Neural cell (in vitro differentiated cells): ENCODE data around the gene TYR. TPM values are rescaled to one million over a fixed set of nuclear protein-coding genes. Genes with fewer than 3 reads are reported as not detected.
A peak's percentile ranks its signal among the peaks of the same experiment; 100 is the strongest.

Experiments used
- H2AFZ ChIP-seq: fragments of 200-600, 300-800 bp; sonication (generic), shearing (Covaris generic); 2 replicates; pipeline ENCODE4 v1.6.0; 2014; ENCODE audit warnings: low read depth, mild to moderate bottlenecking, antibody characterized with exemption, low read length, moderate library complexity
- H3F3A ChIP-seq: fragments of 200-600 bp; shearing (Covaris generic); 2 replicates; pipeline ENCODE4 v1.6.1; 2016; ENCODE audit warnings: mild to moderate bottlenecking, moderate library complexity, mixed read lengths, antibody characterized with exemption, low read length; ENCODE audit not compliant: insufficient read depth, poor library complexity, severe bottlenecking
- H3K27ac ChIP-seq: fragments of 200-600, 300-800 bp; sonication (generic), shearing (Covaris generic); 2 replicates; pipeline ENCODE4 v1.5.1; 2014; ENCODE audit warnings: mild to moderate bottlenecking, low read length, moderate library complexity
- H3K27me3 ChIP-seq: fragments of 300-800, 200-600 bp; sonication (generic), shearing (Covaris generic); 2 replicates; pipeline ENCODE4 v1.6.0; 2014; ENCODE audit warnings: mild to moderate bottlenecking, low read depth, low read length, moderate library complexity; ENCODE audit not compliant: insufficient read depth
- H3K36me3 ChIP-seq: fragments of 300-800, 200-600 bp; sonication (generic), shearing (Covaris generic); 2 replicates; pipeline ENCODE4 v1.5.1; 2014; ENCODE audit warnings: mild to moderate bottlenecking, antibody characterized with exemption, low read length, moderate library complexity; ENCODE audit not compliant: insufficient read depth
- H3K4me2 ChIP-seq: fragments of 300-800, 200-600 bp; sonication (generic), shearing (Covaris generic); 2 replicates; pipeline ENCODE4 v1.6.0; 2014; ENCODE audit warnings: mild to moderate bottlenecking, low read length
- H3K4me3 ChIP-seq: fragments of 300-800, 200-600 bp; sonication (generic), shearing (Covaris generic); 2 replicates; pipeline ENCODE4 v1.5.1; 2014; ENCODE audit warnings: mild to moderate bottlenecking, low read length, moderate library complexity
- H3K79me2 ChIP-seq: fragments of 200-600 bp; shearing (Covaris generic); replicated peaks from 2 replicates; pipeline ENCODE4 v1.6.0; 2014; ENCODE audit warnings: mild to moderate bottlenecking, low read length, moderate library complexity; ENCODE audit not compliant: insufficient read depth
- H3K9ac ChIP-seq: fragments of 300-800, 200-600 bp; sonication (generic), shearing (Covaris generic); 2 replicates; pipeline ENCODE4 v1.6.1; 2016; ENCODE audit warnings: mild to moderate bottlenecking, low read length, mixed read lengths
- H3K9me2 ChIP-seq: fragments of 200-600 bp; shearing (Covaris generic); 2 replicates; pipeline ENCODE4 v1.6.1; 2016; ENCODE audit warnings: mild to moderate bottlenecking, low read length, mixed read lengths; ENCODE audit not compliant: insufficient read depth
- H3K9me3 ChIP-seq: fragments of 200-600, 300-800 bp; sonication (generic), shearing (Covaris generic); 2 replicates; pipeline ENCODE4 v1.6.1; 2016; ENCODE audit warnings: mild to moderate bottlenecking, mixed run types, low read length, moderate library complexity, mixed read lengths
- H4K20me1 ChIP-seq: fragments of 200-600 bp; shearing (Covaris generic); 2 replicates; pipeline ENCODE4 v1.6.1; 2016; ENCODE audit warnings: mild to moderate bottlenecking, mixed run types; ENCODE audit not compliant: insufficient read depth
- EP300 ChIP-seq: fragments of 450-650 bp; conservative IDR thresholded peaks from 2 replicates; pipeline ENCODE4 v1.6.1; 2014; ENCODE audit warnings: antibody characterized with exemption, mild to moderate bottlenecking, moderate library complexity; ENCODE audit not compliant: poor library complexity, severe bottlenecking
- EZH2 ChIP-seq: fragments of 200-600, 300-800 bp; shearing (Covaris generic), sonication (generic); IDR thresholded peaks from 2 replicates; pipeline ENCODE4 v1.6.1; 2014; ENCODE audit warnings: antibody characterized with exemption, low read length, borderline replicate concordance, mild to moderate bottlenecking; ENCODE audit not compliant: insufficient read depth, poor library complexity, severe bottlenecking
- MXI1 ChIP-seq: fragments of 450-650 bp; conservative IDR thresholded peaks from 2 replicates; pipeline ENCODE4 v1.6.1; 2014; ENCODE audit warnings: antibody characterized with exemption, mild to moderate bottlenecking; ENCODE audit not compliant: poor library complexity, severe bottlenecking
- POLR2AphosphoS5 ChIP-seq: IDR thresholded peaks from 2 replicates; pipeline ENCODE4 v1.6.1; 2012
- RAD21 ChIP-seq: fragments of 450-650 bp; conservative IDR thresholded peaks from 2 replicates; pipeline ENCODE4 v1.6.1; 2014; ENCODE audit warnings: antibody characterized with exemption, mild to moderate bottlenecking, moderate library complexity
- SMC3 ChIP-seq: fragments of 450-650 bp; conservative IDR thresholded peaks from 2 replicates; pipeline ENCODE4 v1.6.1; 2014; ENCODE audit warnings: antibody characterized with exemption, mild to moderate bottlenecking, moderate library complexity; ENCODE audit not compliant: poor library complexity
- TAF1 ChIP-seq: IDR thresholded peaks from 2 replicates; pipeline ENCODE4 v1.6.1; 2012; ENCODE audit warnings: low read depth
- polyA plus RNA-seq: library from polyadenylated mRNA; depleted of rRNA; stranded (reverse); fragments of >200 nt; gene quantifications from 2 replicates; pipeline ENCODE4 v1.2.3, GENCODE V29; 2014
- TF ChIP-seq, protein P1 (sequence below): IDR thresholded peaks from 2 replicates; pipeline ENCODE4 v1.6.1; 2012; ENCODE audit warnings: borderline replicate concordance
- TF ChIP-seq, protein P2 (sequence below): fragments of 450-650 bp; IDR thresholded peaks from 2 replicates; pipeline ENCODE4 v1.5.1; 2014; ENCODE audit warnings: antibody characterized with exemption, mild to moderate bottlenecking, moderate library complexity; ENCODE audit not compliant: poor library complexity, severe bottlenecking

Gene TYR
- polyA plus RNA-seq, 1 donor from 2014 or later: not detected

DNA sequence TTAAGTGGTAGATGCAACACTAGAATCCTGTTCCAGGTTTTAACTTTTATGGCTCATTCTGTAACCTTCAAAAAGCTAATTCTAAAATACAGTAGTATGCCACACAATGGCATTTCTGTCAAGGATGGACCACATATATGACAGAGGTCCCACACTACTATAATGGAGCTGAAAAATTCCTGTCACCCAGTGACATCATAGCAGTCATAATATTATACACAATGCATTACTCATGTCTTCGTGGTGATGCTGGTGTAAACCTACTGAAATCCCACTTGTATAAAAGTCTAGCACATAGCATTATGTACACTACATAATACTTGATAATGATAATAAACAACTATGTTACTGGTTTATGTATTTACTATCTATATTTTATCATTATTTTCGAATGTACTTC, 12.1 kb downstream of the TYR start:
- Histone ChIP-seq H3K79me2 (no peaks in the 10 kb centered on the region), H3K36me3 (no peaks in the 10 kb centered on the region), H4K20me1 (no peaks in the 10 kb centered on the region), H3K27ac (no peak overlapping the region), H3K9ac (no peak overlapping the region), H2AFZ (no peak overlapping the region), H3F3A (no peaks in the 10 kb centered on the region), H3K4me2 (no peak overlapping the region), H3K9me3 (no peaks in the 10 kb centered on the region), H3K9me2 (no peaks in the 10 kb centered on the region), H3K27me3 (no peaks in the 10 kb centered on the region), H3K4me3 (no peak overlapping the region)
- TF ChIP-seq, protein P1, sequence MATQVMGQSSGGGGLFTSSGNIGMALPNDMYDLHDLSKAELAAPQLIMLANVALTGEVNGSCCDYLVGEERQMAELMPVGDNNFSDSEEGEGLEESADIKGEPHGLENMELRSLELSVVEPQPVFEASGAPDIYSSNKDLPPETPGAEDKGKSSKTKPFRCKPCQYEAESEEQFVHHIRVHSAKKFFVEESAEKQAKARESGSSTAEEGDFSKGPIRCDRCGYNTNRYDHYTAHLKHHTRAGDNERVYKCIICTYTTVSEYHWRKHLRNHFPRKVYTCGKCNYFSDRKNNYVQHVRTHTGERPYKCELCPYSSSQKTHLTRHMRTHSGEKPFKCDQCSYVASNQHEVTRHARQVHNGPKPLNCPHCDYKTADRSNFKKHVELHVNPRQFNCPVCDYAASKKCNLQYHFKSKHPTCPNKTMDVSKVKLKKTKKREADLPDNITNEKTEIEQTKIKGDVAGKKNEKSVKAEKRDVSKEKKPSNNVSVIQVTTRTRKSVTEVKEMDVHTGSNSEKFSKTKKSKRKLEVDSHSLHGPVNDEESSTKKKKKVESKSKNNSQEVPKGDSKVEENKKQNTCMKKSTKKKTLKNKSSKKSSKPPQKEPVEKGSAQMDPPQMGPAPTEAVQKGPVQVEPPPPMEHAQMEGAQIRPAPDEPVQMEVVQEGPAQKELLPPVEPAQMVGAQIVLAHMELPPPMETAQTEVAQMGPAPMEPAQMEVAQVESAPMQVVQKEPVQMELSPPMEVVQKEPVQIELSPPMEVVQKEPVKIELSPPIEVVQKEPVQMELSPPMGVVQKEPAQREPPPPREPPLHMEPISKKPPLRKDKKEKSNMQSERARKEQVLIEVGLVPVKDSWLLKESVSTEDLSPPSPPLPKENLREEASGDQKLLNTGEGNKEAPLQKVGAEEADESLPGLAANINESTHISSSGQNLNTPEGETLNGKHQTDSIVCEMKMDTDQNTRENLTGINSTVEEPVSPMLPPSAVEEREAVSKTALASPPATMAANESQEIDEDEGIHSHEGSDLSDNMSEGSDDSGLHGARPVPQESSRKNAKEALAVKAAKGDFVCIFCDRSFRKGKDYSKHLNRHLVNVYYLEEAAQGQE: no peak
- peak; percentile 26 for TF ChIP-seq EP300

DNA sequence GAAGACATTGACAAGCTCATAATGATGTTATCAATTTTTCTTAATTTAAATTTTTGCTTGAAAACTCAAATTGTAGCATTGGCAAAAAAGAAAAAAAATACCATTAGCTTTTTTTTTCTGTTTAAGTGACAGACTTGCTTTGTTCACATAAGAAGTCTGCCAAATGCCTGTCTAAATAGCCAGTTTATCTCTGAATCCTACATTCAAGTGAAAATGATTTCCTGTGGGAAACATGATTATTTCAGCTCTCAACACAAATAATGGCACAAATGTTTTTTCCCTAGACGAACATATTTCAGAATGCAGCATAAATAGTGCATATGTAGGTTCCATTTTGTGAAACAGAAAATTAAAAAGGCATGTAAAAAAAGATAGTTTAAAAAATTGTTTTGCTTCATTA, 23.5 kb downstream of the TYR start:
- Histone ChIP-seq H3K9me3 (no peaks in the 10 kb centered on the region), H3K4me2 (no peak overlapping the region), H3K36me3 (no peaks in the 10 kb centered on the region), H3K79me2 (no peaks in the 10 kb centered on the region), H3K4me3 (no peak overlapping the region), H3K27ac (no peak overlapping the region), H3K9ac (no peak overlapping the region), H3F3A (no peaks in the 10 kb centered on the region), H3K27me3 (no peaks in the 10 kb centered on the region), H2AFZ (no peak overlapping the region), H3K9me2 (no peaks in the 10 kb centered on the region), H4K20me1 (no peaks in the 10 kb centered on the region)
- TF ChIP-seq RAD21 (no peak), EP300 (peak; percentile 86), MXI1 (no peak), POLR2AphosphoS5 (peak; percentile 79), SMC3 (no peak), TAF1 (no peak), EZH2 (no peak)
- TF ChIP-seq, protein P1: no peak
- TF ChIP-seq, protein P2, sequence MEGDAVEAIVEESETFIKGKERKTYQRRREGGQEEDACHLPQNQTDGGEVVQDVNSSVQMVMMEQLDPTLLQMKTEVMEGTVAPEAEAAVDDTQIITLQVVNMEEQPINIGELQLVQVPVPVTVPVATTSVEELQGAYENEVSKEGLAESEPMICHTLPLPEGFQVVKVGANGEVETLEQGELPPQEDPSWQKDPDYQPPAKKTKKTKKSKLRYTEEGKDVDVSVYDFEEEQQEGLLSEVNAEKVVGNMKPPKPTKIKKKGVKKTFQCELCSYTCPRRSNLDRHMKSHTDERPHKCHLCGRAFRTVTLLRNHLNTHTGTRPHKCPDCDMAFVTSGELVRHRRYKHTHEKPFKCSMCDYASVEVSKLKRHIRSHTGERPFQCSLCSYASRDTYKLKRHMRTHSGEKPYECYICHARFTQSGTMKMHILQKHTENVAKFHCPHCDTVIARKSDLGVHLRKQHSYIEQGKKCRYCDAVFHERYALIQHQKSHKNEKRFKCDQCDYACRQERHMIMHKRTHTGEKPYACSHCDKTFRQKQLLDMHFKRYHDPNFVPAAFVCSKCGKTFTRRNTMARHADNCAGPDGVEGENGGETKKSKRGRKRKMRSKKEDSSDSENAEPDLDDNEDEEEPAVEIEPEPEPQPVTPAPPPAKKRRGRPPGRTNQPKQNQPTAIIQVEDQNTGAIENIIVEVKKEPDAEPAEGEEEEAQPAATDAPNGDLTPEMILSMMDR: no peak
